Progenitor cell of endocrine pancreas (in vitro differentiated cells): ENCODE measurements around the gene GLIS1. TPM values are rescaled to one million over a fixed set of nuclear protein-coding genes. Genes with fewer than 3 reads are reported as not detected.

Experiments used
- DNase-seq: peaks from one replicate; pipeline ENCODE4 v3.0.0; 2021; ENCODE audit warnings: low spot score; ENCODE audit not compliant: unreplicated experiment
- H3K27ac Mint-ChIP-seq: 2 replicates; pipeline ENCODE4 v1.8.0; 2021; ENCODE audit warnings: mild to moderate bottlenecking, moderate library complexity, mixed read lengths
- H3K27me3 Mint-ChIP-seq: 2 replicates; pipeline ENCODE4 v1.8.0; 2021; ENCODE audit warnings: mixed read lengths
- H3K36me3 Mint-ChIP-seq: 2 replicates; pipeline ENCODE4 v1.8.0; 2022; ENCODE audit warnings: mixed read lengths; ENCODE audit not compliant: insufficient read depth
- H3K4me1 Mint-ChIP-seq: 2 replicates; pipeline ENCODE4 v1.8.0; 2021; ENCODE audit warnings: low read depth, mixed read lengths
- H3K4me3 Mint-ChIP-seq: 2 replicates; pipeline ENCODE4 v1.8.0; 2021; ENCODE audit warnings: low read depth, mild to moderate bottlenecking, moderate library complexity, mixed read lengths
- H3K9me3 Mint-ChIP-seq: 2 replicates; pipeline ENCODE4 v1.8.0; 2021; ENCODE audit warnings: low read depth, mixed read lengths
- total RNA-seq: library from RNA; stranded (reverse); gene quantifications from 2 replicates; pipeline ENCODE4 v1.2.1, GENCODE V29; 2021
- TF ChIP-seq, protein P1 (sequence below): fragments of 200-600 bp; sonication (generic); IDR thresholded peaks from one replicate; pipeline ENCODE4 v1.5.0; 2021; ENCODE audit warnings: antibody characterized with exemption, mild to moderate bottlenecking; ENCODE audit not compliant: unreplicated experiment

Gene GLIS1
- total RNA-seq, 1 donor from 2014 or later = not detected

DNA sequence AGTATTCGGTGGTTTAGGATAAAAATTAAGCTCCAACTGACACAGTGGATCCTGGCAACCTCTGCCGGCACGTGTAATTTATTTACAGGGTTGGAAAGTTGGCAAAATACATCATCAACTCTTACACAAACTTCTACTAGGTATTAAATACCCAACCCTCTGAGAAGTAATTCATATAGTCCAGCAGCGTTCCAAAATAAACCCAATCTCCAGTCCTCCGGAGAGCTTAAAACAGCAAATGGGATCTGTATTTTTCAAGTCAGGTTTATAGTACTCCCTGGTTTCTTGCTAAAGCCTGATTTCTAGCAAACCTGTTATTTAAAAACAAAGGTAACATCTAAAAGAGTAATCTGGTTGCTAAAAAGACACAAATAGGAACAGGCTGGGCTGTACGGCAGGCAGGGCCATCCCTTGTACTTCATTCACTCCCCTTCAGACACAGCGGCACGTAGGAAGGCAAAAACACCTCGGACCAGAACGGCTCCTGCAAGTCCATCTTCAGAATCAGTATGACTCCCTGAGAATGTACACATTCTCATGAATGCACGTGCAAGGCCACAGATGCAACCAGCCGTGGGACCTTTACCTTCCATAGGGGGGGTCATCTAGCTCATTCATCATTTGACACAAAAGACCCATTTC, 8.6 kb downstream of the GLIS1 start:
- TF ChIP-seq, protein P1, sequence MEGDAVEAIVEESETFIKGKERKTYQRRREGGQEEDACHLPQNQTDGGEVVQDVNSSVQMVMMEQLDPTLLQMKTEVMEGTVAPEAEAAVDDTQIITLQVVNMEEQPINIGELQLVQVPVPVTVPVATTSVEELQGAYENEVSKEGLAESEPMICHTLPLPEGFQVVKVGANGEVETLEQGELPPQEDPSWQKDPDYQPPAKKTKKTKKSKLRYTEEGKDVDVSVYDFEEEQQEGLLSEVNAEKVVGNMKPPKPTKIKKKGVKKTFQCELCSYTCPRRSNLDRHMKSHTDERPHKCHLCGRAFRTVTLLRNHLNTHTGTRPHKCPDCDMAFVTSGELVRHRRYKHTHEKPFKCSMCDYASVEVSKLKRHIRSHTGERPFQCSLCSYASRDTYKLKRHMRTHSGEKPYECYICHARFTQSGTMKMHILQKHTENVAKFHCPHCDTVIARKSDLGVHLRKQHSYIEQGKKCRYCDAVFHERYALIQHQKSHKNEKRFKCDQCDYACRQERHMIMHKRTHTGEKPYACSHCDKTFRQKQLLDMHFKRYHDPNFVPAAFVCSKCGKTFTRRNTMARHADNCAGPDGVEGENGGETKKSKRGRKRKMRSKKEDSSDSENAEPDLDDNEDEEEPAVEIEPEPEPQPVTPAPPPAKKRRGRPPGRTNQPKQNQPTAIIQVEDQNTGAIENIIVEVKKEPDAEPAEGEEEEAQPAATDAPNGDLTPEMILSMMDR = no peak
- H3K9me3 Mint-ChIP-seq = no peaks in the 10 kb centered on the region
- peaks cover 73% of the 10 kb centered on the region for H3K27me3 Mint-ChIP-seq
- peaks cover 6% of the 10 kb centered on the region for H3K4me1 Mint-ChIP-seq
- DNase-seq = no peak
- H3K36me3 Mint-ChIP-seq = no peaks in the 10 kb centered on the region
- H3K4me3 Mint-ChIP-seq = no peak overlapping the region
- no peak overlapping the region for H3K27ac Mint-ChIP-seq

DNA sequence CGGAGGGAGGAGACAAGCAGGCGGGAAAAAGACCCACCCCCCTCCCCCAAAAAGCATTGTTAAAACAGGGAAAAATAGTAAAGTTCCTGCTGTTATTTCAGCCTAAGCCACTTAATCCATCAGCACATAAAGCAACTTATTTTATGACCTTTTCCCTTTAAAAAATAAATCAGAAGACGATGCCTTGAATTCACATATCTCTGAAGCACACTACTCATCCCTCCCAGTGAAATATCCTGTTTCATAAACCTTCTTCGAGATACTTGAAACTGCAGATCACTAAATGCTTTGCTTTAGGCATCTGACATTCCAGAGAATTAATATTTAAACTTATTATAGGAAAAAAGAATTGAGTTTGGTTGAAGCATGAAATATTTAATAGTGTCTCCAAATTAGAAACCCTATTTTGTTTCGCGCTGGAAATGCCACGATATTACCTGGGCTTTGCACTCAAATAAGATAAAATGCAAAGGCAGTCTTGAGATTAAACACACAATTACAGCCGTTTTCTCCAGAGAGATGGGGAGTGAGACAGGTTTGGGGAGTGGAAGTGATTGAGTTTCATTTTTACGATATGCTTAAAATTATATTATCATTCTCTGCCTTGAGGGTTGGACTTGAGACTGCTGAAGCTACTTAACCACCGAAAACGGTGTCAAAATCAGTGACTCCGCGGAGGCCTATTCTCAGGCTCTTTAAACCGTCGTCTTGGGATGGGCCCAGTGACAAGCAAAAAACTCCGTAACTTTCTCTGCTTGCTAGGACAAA, 9.3 kb downstream of the GLIS1 start:
- peaks cover 66% of the 10 kb centered on the region for H3K27me3 Mint-ChIP-seq
- no peak overlapping the region for H3K4me3 Mint-ChIP-seq
- H3K27ac Mint-ChIP-seq = no peak overlapping the region
- TF ChIP-seq, protein P1 = no peak
- no peaks in the 10 kb centered on the region for H3K9me3 Mint-ChIP-seq
- DNase-seq = no peak
- H3K4me1 Mint-ChIP-seq = peaks cover 1% of the 10 kb centered on the region
- H3K36me3 Mint-ChIP-seq = no peaks in the 10 kb centered on the region

- DNase-seq = no peak
- peaks cover 1% of the 10 kb centered on the region for H3K4me1 Mint-ChIP-seq
- no peaks in the 10 kb centered on the region for H3K36me3 Mint-ChIP-seq
- peaks cover 58% of the 10 kb centered on the region for H3K27me3 Mint-ChIP-seq
- no peaks in the 10 kb centered on the region for H3K9me3 Mint-ChIP-seq
- TF ChIP-seq, protein P1 = no peak
- no peak overlapping the region for H3K4me3 Mint-ChIP-seq
- no peak overlapping the region for H3K27ac Mint-ChIP-seq
Measured at GRCh38 chr1:53728702-53729455, 10.1 kb downstream of the GLIS1 start.

DNA sequence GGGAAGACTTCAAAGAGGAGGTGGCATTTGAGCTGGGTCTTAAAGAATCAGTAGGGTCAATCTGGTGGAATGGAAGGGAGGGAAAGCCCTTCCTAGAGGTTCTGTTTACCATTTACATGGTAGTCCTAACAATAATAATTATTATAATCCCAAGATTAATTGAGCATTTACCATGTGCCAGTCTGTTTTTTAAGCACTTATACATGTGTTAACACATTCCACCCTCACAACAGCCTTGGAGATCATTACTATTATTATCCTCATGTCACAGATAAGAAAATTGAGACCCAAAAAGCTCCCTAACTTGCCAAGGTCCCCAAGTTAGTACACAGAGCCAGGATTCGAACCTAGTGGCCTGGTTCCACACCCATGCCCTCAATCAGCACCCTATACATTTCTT, 10.8 kb downstream of the GLIS1 start:
- no peaks in the 10 kb centered on the region for H3K9me3 Mint-ChIP-seq
- TF ChIP-seq, protein P1 = no peak
- H3K27me3 Mint-ChIP-seq = peaks cover 51% of the 10 kb centered on the region
- H3K4me1 Mint-ChIP-seq = peaks cover 1% of the 10 kb centered on the region
- no peak overlapping the region for H3K27ac Mint-ChIP-seq
- no peak overlapping the region for H3K4me3 Mint-ChIP-seq
- H3K36me3 Mint-ChIP-seq = no peaks in the 10 kb centered on the region
- no peak for DNase-seq

GRCh38 chr1:53727461-53728092, 11.4 kb downstream of the GLIS1 start:
- peaks cover 45% of the 10 kb centered on the region for H3K27me3 Mint-ChIP-seq
- H3K9me3 Mint-ChIP-seq = no peaks in the 10 kb centered on the region
- peaks cover 1% of the 10 kb centered on the region for H3K4me1 Mint-ChIP-seq
- TF ChIP-seq, protein P1 = no peak
- H3K4me3 Mint-ChIP-seq = no peak overlapping the region
- H3K27ac Mint-ChIP-seq = no peak overlapping the region
- no peak for DNase-seq
- H3K36me3 Mint-ChIP-seq = no peaks in the 10 kb centered on the region
